ENCODE measurements around the gene LDHAL6A.
"Not testable (repeated sequence)": the region's sequence is repeated elsewhere in the genome, so short reads cannot be mapped to it uniquely, and the experiment has no call there.

The LDHAL6A gene

DNA sequence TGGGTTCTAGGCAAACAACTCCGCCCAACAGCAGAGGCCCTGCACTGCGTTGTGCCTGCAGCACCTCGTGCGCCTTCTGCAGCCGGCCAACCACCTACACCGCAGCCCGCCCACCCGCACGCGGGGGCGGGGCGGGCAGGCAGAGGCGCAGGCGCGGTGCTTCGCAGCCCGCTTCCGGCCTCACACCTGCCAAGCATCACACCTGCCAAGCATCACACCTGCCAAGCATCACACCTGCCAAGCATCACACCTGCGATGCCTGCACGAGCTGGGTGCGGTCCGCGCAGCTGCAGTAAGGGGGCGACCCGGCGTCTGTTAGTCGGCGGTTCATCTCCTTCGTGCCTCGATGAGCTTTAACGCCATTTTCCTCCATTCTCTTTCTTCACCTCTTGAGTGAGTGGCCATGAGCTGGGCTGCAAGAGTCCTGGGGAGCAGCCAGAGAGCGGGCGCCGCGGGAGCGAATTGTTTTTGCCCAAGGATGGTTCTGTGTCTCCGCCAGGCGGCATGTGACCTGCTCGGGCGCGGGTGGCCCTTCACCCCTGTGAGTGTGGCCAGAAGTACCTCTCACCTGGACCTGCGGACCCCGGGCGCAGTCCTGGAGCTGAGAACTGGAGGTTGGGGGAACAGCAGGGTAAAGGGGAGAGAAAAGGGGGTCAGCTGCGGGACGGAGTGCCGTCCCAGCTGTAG, at the start of gene LDHAL6A:
Gene LDHAL6A (plus strand): TSS at position 171 of the 687 bp plus-strand sequence. CDS start 825 bp downstream, outside the sequence.
- in situ Hi-C loops (cut with HindIII; ENCODE audit: low sequenced_read_pairs): no loop called here

DNA sequence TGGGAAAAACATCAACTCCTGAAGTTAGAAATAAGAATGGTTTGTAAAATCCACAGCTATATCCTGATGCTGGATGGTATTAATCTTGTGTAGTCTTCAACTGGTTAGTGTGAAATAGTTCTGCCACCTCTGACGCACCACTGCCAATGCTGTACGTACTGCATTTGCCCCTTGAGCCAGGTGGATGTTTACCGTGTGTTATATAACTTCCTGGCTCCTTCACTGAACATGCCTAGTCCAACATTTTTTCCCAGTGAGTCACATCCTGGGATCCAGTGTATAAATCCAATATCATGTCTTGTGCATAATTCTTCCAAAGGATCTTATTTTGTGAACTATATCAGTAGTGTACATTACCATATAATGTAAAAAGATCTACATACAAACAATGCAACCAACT, 48.3 kb upstream of the LDHAL6A start:
- in situ Hi-C loops (cut with HindIII; ENCODE audit: low sequenced_read_pairs): not testable (repeated sequence)

DNA sequence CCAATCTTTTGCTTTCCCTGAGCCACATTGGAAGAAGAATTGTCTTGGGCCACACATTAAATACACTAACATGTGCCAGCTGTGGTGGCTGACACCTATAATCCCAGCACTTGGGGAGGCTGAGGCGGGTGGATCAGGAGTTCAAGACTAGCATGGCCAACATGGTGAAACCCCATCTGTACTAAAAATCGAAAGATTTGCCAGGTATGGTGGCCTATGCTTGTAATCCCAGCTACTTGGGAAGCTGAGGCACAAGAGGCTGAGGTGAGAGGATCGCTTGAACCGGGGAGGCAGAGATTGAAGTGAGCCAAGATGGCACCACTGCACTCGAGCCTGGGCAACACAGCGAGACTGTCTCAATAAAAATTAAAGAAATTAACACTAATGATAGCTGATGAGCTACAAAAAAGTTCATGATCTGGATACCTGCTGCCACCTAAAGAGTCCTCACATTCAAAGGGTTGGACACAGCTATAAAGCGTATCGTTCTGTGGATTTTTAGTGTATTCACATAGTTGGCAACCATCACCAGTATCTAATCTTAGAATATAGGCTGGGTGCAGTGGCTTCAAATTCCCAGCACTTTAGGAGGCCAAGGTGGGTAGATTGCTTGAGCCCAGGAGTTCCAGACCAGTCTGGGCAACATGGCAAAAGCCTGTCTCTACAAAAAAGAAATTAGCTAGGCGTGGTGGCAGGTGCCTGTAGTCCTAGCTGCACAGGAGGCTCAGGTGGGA, 46.9 kb upstream of the LDHAL6A start:
- in situ Hi-C loops (cut with HindIII; ENCODE audit: low sequenced_read_pairs): no loop called here

DNA sequence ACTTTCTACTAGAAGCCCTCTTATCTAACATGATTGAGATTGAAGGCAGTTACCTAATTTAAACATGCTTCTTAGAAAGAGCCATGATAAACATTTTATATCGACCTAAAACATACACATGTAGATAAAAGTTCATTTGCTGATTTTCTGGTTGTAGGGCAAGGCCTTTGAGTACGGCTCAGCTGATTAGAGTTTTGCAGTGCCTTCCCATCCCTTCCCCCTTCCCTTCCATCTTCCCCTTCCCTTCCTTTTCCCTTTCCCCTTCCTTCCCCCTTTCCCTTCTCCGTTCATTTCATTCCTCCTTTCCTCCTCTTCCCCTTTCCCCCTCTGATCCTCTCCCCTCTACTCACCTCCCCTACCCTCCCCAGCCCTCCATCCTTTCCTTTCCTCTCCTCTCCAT, 39.2 kb upstream of the LDHAL6A start:
- in situ Hi-C loops (cut with HindIII; ENCODE audit: low sequenced_read_pairs): no loop called here

DNA sequence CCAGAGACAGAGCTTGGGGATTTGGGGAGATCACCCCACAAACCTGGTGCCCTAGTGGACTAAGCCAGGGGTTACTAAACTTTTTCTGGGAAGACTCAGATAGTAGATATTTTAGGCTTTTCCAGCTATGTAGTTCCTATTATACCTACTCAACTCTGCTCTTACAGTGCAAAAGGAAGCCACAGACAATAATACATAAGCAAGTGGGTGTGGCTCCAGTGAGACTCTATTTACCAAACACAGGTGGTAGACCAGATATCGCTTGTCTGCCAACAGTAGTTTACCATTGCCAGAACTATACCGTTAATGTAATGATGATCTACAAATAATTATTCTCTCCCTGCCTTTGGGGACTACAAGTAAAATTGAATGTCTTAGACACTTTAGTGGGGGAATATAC, 36.6 kb upstream of the LDHAL6A start:
- in situ Hi-C loops (cut with HindIII; ENCODE audit: low sequenced_read_pairs): no loop called here

DNA sequence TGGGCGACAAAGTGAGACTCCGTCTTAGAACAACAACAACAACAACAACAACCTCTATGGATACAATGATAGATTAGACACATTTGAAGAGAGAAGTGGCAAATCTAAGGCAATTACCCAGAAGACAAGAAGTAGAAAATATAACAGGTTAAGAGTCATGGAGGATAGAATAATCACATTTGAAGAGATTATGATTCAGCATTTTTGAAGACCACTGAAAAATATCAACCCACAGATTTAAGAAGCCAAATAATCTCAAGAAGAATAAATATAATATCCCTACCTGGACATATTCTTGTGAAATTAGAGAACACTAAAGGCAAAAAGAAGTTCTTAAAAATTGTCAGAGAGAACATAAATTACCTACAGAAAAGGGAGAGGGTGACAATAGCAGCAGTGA, 35.6 kb upstream of the LDHAL6A start:
- in situ Hi-C loops (cut with HindIII; ENCODE audit: low sequenced_read_pairs): no loop called here

DNA sequence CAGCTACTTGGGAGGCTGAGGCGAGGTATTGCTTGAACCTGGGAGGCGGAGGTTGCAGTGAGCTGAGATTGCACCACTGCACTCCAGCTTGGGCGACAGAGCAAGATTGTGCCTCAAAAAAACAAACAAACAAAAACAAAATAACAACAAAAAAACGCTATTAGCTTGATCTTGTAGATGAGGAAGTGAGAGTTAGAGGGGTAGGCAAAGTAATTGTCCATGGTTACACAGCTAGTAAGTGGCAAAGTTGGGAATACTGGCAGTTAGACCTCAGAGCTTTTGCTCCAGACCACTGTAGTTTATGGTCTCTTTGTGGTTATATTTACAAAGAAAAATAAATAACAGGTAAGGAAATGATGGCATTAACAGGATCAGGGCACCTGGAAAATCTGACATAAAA, 28.4 kb upstream of the LDHAL6A start:
- in situ Hi-C loops (cut with HindIII; ENCODE audit: low sequenced_read_pairs): no loop called here

DNA sequence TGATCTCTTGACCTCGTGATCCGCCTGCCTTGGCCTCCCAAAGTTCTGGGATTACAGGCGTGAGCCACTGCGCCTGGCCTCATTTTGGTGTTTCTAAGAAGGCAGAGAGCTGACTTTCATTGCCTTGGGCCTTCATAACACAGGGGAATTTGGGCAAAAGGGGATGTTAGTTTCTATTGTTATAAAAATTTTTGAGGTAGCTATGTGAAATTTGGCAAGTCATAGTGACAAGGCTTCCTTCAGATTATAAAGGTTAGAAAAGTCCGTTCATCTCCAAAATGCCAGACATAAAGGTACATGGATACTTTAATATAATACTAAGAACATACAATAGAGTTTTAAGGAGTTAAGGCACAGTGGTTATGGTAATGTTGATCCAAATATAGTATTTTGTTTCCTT, 26.3 kb upstream of the LDHAL6A start:
- in situ Hi-C loops (cut with HindIII; ENCODE audit: low sequenced_read_pairs): no loop called here

DNA sequence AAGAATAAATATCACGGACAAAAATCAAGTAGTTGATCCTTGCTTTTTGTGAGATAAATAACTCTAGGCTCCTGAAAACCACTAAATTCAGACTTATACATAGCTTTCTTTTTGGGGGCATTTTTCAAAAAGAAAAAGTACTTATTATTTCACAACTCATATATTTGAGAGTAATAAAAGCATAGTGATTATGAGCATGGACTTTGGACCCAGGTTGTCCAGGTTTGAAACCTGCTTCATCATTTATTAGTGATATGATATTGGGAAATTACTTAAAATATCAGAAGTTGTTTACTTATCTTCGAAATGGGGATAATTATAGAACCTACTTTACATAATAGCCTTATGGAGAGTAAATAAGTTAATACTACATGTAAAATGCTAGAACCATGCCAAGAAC, 17.0 kb upstream of the LDHAL6A start:
- in situ Hi-C loops (cut with HindIII; ENCODE audit: low sequenced_read_pairs): no loop called here

DNA sequence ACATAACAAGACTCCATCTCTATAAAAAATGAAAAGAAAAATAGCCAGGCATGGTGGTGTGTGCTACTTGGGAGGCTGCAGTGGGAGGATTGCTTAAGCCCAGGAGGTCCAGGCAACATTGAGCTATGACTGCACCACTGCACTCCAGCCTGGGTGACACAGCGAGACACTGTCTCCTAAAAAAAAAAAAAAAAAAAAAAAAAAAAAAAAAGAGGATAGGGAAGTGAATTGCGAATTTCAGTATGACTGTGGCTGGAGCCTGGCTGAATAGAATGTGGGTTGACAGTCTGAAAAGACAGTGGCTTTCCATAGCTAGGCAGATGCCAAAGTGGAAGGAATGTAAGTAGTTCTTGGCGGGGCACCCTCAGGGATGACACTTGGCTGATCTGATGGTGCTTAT, 6.4 kb upstream of the LDHAL6A start:
- in situ Hi-C loops (cut with HindIII; ENCODE audit: low sequenced_read_pairs): no loop called here

DNA sequence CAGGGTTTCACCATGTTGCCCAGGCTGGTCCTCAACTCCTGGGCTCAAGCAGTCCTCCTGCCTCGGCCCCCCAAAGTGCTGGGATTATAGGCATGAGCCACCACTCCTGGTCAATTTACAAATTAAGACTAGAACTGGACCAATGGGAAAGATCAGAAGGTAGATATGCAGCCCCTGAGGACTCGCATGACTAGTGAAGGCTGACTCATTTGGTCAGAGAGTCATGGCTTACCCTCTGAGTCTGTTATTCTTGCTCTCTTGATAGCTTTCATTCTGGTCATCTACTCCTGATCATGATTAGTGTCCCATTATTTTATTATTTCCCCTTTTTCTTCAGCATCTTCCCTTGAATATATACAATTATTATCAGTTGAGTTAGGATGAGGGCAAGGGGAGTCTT, 2.7 kb upstream of the LDHAL6A start:
- in situ Hi-C loops (cut with HindIII; ENCODE audit: low sequenced_read_pairs): no loop called here

DNA sequence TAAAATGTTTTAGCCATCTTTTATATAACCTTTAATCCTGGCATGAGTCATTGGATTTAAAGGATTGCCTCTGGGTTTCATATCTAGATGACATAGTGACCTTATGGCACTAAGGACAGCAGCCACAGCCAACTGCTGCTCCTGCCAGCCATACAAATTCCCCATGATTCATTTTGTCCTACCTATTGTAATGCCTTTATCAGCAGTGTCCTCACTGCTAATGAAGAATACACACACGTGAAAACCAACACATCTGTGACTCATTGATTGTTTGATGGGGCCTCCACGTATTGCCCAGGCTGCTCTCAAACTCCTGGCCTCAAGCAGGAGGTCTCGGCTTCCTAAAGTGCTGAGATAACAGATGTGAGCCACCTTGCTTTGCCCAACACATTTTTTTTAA, 1.8 kb downstream of the LDHAL6A start:
- in situ Hi-C loops (cut with HindIII; ENCODE audit: low sequenced_read_pairs): no loop called here

DNA sequence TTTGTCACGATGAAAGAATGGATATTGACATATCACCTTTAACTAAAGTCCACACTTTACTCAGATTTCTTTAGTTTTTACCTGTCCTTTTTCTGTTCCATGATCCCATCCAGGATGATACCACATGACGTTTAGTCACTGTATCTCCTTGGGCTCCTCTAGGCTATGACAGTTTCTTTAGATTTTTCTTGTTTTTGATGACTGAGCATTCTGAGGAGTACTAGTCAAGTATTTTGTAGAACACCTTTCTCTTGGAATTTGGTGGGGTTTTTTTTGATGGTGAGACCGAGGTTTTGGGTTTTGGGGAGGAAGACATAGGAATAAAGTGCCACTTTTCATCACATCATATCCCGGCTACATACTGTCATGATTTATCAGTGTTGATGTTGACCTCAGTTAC, 4.0 kb downstream of the LDHAL6A start:
- in situ Hi-C loops (cut with HindIII; ENCODE audit: low sequenced_read_pairs): no loop called here

DNA sequence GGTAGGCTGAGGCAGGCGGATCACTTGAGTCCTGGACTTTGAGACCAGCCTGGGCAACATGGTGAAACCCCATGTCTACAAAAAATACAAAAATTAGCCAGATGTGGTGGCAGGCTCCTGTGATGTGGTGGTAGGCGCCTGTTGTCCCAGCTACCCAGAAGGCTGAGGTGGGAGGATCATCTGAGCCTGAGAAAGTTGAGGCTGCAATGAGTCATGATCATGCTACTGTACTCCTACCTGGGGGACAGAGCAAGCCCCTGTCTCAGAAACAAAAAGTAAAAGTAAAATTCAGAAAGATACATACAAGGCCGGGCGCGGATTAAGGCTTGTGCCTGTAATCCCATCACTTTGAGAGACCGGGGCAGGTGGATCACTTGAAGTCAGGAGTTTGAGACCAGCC, 6.3 kb downstream of the LDHAL6A start:
- in situ Hi-C loops (cut with HindIII; ENCODE audit: low sequenced_read_pairs): no loop called here

DNA sequence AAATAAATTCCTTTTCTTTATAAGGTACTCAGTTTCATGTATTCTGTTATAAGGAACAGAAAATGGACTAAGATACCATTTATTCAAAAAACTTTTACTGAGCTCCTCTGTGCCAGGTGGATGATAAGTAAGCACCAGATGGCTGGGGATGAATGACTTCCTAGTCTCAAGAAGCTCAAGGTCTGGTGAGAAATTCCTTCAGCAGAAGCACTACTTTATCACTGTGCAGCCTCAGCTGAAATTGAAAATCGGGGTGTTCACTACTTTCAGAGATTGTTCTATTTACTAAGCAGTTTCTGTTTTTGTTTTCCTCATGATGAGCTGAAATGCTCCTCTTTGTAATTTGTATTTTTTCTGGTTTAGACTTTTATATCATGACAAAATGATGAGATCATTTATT, 7.8 kb downstream of the LDHAL6A start:
- in situ Hi-C loops (cut with HindIII; ENCODE audit: low sequenced_read_pairs): no loop called here

DNA sequence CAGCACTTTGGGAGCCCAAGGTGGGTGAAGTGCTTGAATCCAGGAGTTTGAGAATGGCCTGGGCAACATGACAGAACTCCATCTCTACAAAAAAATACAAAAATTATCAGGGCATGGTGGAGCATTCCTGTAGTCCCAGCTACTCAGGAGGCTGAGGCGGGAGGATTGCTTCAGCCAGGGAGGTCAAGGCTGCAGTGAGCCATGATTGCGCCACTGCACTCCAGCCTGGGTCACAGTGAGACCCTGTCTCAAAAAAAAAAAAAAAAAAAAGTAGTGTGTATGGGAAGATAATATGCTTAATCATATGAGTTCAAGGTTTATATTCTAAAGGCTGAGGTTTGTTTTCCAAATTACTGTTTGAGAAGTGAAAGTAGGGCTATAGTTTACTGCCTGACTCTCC, 10.7 kb downstream of the LDHAL6A start:
- in situ Hi-C loops (cut with HindIII; ENCODE audit: low sequenced_read_pairs): no loop called here

DNA sequence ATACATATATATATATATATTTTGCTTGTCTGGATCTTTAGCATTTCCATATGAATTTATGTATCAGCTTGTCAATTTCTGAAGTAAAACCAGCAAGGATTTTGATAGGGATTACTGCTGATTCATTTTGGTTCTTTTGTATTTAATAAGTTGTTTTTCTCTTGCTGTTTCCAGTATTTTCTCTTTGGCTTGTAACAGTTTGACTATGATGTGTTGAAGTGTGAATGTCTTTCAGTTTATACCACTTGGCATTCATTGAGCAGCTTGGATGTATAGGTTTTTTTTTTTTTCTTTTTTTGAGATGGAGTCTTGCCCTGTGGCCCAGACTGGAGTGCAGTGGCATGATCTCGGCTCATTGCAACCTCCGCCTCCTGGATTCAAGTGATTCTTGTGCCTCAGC, 12.4 kb downstream of the LDHAL6A start:
- in situ Hi-C loops (cut with HindIII; ENCODE audit: low sequenced_read_pairs): no loop called here

DNA sequence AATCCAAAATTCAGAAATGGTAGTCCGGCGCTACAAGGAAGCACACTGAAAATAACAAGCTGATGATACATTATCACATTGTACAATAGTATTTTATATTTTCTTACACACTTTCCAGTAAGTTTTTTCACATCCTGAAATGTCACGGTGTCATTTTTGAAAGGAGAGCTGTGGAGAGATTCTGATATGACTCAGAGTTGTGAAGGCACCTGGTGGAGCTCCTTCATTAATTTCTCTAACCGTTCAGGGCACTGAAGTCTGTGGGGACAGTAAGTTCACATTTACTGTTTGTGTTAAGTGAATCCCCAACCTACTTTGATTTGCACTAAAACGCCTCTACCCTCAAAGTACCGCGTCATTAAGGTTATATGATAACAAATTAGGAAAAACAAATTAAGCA, 13.3 kb downstream of the LDHAL6A start:
- in situ Hi-C loops (cut with HindIII; ENCODE audit: low sequenced_read_pairs): no loop called here

DNA sequence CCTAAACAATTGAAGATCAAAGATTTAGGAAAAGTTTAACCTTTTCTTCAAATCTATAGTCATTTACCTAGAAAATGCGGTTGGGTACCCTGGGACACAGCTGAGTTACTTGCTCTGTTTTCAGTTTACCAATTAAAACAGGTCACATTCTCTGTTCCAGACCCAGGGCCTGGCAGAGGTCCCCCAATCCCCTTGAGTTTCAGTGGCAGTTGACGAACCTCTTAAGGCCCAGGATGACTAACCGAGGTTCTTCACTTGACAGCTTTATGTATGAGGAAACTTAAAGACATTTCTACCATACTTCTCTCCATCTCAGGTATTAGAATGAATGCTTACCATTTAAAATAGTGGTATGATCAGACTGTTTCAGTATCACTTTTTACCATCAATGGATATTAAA, 16.3 kb downstream of the LDHAL6A start:
- in situ Hi-C loops (cut with HindIII; ENCODE audit: low sequenced_read_pairs): no loop called here

DNA sequence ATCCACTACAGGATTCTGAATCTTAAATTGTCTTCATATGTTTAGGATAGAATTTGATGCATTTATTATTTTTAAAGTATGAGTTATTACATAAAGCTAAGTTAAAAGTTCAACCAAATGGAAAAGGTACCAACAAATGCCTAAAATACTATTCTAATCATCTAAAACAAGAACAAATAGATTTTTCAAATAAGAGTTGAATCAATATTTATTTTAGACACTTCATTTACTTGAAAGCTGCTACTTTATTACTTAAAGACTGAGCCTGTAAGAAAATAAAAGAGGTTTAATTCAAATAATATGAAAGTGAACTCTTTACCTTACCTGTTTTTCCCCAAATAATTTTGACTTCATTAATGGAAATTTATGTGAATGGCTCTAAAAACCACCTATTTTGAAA, 16.9 kb downstream of the LDHAL6A start:
- in situ Hi-C loops (cut with HindIII; ENCODE audit: low sequenced_read_pairs): no loop called here

DNA sequence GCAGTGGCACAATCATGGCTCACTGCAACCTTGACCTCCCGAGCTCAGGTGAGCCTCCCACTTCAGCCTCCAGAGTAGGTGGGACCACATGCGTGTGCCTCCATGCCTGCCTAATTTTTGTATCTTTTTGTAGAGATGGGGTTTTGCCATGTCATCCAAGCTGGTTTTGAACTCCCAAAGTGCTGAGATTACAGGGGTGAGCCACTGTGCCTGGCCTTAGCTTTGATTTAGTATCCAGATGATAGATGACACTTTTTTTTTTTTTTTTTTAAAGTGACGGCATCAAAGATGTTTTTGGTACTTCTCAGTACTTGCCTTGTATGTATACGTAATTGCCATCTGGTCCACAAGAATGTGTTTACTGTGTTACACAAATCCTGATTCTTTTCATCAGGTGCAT, 23.4 kb downstream of the LDHAL6A start:
- in situ Hi-C loops (cut with HindIII; ENCODE audit: low sequenced_read_pairs): no loop called here

DNA sequence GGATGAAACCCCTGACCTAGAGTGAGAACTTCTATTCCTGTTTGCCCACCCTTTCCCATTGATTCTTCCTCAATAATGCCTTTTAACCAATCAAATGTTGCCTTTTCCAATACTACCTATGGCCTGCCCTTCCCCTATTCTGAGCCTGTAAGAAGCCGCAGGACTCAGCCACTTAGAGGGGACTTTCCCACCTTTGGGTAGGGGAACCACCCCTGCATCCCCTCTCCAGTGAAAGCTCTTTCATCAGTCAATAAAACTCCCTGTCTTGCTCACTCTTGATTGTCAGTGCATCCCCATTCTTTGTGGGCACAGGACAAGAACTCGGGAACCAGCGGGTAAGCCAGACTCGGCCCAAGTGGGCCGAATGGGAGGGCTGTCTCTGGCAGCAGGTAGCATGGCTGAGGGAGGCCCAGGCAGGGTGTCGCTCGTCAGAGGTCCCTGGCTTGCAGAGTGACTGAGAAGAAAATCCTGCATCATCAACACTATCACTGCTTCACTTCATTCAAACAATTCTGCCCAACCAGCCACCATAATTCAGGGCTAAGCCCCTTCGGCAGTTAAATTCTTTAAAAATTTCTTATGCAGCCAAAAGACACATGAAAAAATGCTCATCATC, 30.4 kb downstream of the LDHAL6A start:
- in situ Hi-C loops (cut with HindIII; ENCODE audit: low sequenced_read_pairs): no loop called here

Measured in DLD1 (cell line).